ENCODE data around the gene ARHGAP4.

DNA sequence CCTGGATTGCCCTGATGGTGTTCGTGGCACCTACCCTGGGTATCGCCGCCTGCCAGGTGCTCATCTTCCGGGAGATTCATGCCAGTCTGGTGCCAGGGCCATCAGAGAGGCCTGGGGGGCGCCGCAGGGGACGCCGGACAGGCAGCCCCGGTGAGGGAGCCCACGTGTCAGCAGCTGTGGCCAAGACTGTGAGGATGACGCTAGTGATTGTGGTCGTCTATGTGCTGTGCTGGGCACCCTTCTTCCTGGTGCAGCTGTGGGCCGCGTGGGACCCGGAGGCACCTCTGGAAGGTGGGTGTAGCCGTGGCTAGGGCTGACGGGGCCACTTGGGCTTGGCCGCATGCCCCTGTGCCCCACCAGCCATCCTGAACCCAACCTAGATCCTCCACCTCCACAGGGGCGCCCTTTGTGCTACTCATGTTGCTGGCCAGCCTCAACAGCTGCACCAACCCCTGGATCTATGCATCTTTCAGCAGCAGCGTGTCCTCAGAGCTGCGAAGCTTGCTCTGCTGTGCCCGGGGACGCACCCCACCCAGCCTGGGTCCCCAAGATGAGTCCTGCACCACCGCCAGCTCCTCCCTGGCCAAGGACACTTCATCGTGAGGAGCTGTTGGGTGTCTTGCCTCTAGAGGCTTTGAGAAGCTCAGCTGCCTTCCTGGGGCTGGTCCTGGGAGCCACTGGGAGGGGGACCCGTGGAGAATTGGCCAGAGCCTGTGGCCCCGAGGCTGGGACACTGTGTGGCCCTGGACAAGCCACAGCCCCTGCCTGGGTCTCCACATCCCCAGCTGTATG is 19.7 kb downstream of the ARHGAP4 start:
- TF ChIP-seq REST (IDR thresholded peaks at IDR 0.05; ENCODE audit: insufficient replicate concordance, low read depth): no peak
- TF ChIP-seq, protein P1, sequence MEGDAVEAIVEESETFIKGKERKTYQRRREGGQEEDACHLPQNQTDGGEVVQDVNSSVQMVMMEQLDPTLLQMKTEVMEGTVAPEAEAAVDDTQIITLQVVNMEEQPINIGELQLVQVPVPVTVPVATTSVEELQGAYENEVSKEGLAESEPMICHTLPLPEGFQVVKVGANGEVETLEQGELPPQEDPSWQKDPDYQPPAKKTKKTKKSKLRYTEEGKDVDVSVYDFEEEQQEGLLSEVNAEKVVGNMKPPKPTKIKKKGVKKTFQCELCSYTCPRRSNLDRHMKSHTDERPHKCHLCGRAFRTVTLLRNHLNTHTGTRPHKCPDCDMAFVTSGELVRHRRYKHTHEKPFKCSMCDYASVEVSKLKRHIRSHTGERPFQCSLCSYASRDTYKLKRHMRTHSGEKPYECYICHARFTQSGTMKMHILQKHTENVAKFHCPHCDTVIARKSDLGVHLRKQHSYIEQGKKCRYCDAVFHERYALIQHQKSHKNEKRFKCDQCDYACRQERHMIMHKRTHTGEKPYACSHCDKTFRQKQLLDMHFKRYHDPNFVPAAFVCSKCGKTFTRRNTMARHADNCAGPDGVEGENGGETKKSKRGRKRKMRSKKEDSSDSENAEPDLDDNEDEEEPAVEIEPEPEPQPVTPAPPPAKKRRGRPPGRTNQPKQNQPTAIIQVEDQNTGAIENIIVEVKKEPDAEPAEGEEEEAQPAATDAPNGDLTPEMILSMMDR (IDR thresholded peaks at IDR 0.05; ENCODE audit: insufficient read depth, low read length): no peak
- TF ChIP-seq SPI1 (IDR thresholded peaks at IDR 0.05; ENCODE audit: borderline replicate concordance, low read depth): no peak
- TF ChIP-seq POLR2AphosphoS5 (IDR thresholded peaks at IDR 0.05; ENCODE audit: low read depth): peak; percentile 43
